ENCODE results near the gene PROKR1.

Gene PROKR1

DNA sequence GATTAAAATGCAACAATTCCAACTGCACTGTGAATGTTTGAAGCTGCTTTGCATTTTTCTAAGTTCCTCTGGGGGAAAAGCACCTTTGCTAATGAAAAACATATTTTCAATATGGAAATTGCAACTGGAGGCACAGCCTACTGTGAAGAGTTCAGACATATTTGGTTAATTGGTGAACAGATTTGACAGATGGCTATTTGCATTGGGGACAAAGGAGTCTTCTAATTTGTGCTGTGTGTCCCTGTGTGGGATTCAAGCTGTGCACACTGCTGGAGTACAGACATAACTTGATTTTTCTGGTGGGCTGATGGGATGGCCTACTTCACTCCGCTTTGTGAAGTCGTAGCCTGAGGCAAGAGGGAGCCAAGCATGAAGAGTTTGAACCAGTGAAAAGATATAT lies 50.6 kb downstream of the PROKR1 start:
- H3K4me3 ChIP-seq (replicated peaks; ENCODE audit: insufficient read depth, low read length) = no peak overlapping the region
- no peaks in the 10 kb centered on the region for H3K27me3 ChIP-seq (ENCODE audit: insufficient read depth, poor library complexity, severe bottlenecking)
- TF ChIP-seq GABPA (IDR thresholded peaks at IDR 0.05; ENCODE audit: low read depth) = no peak
- TF ChIP-seq POLR2AphosphoS5 (IDR thresholded peaks at IDR 0.05; ENCODE audit: low read depth) = no peak
- TF ChIP-seq, protein P1, sequence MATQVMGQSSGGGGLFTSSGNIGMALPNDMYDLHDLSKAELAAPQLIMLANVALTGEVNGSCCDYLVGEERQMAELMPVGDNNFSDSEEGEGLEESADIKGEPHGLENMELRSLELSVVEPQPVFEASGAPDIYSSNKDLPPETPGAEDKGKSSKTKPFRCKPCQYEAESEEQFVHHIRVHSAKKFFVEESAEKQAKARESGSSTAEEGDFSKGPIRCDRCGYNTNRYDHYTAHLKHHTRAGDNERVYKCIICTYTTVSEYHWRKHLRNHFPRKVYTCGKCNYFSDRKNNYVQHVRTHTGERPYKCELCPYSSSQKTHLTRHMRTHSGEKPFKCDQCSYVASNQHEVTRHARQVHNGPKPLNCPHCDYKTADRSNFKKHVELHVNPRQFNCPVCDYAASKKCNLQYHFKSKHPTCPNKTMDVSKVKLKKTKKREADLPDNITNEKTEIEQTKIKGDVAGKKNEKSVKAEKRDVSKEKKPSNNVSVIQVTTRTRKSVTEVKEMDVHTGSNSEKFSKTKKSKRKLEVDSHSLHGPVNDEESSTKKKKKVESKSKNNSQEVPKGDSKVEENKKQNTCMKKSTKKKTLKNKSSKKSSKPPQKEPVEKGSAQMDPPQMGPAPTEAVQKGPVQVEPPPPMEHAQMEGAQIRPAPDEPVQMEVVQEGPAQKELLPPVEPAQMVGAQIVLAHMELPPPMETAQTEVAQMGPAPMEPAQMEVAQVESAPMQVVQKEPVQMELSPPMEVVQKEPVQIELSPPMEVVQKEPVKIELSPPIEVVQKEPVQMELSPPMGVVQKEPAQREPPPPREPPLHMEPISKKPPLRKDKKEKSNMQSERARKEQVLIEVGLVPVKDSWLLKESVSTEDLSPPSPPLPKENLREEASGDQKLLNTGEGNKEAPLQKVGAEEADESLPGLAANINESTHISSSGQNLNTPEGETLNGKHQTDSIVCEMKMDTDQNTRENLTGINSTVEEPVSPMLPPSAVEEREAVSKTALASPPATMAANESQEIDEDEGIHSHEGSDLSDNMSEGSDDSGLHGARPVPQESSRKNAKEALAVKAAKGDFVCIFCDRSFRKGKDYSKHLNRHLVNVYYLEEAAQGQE (IDR thresholded peaks at IDR 0.05; ENCODE audit: insufficient replicate concordance, low read depth) = no peak
- TF ChIP-seq, protein P2, sequence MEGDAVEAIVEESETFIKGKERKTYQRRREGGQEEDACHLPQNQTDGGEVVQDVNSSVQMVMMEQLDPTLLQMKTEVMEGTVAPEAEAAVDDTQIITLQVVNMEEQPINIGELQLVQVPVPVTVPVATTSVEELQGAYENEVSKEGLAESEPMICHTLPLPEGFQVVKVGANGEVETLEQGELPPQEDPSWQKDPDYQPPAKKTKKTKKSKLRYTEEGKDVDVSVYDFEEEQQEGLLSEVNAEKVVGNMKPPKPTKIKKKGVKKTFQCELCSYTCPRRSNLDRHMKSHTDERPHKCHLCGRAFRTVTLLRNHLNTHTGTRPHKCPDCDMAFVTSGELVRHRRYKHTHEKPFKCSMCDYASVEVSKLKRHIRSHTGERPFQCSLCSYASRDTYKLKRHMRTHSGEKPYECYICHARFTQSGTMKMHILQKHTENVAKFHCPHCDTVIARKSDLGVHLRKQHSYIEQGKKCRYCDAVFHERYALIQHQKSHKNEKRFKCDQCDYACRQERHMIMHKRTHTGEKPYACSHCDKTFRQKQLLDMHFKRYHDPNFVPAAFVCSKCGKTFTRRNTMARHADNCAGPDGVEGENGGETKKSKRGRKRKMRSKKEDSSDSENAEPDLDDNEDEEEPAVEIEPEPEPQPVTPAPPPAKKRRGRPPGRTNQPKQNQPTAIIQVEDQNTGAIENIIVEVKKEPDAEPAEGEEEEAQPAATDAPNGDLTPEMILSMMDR (IDR thresholded peaks at IDR 0.05; ENCODE audit: insufficient read depth, low read length) = no peak
- no peak for TF ChIP-seq SPI1 (IDR thresholded peaks at IDR 0.05; ENCODE audit: borderline replicate concordance, low read depth)
- no peak for DNase-seq (ENCODE audit: low read depth in 1 of 2, low spot score in 1 of 2)
- no peak overlapping the region for H3K27ac ChIP-seq (replicated peaks)

DNA sequence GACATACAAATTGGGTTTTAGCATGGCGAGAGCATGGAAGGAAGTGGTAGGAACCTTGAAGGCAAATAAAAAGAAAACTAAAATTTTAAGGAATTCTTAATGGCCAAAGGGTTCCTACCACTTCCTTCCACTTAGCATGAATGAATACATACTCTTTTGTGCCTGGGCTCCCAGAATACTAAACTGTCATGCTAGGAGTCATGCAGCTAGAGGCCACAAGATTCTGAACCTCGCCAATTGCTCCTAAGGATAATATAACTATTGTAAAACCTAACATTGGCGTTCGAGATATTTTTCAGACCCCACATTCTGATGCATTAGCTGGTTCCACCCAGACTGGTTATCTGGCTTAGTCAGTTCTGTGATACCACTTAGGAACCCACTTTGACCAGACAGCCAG lies 52.6 kb downstream of the PROKR1 start:
- Histone ChIP-seq H3K4me3 (replicated peaks; ENCODE audit: insufficient read depth, low read length) (no peak overlapping the region), H3K27me3 (ENCODE audit: insufficient read depth, poor library complexity, severe bottlenecking) (no peaks in the 10 kb centered on the region), H3K27ac (replicated peaks) (no peak overlapping the region)
- TF ChIP-seq, protein P1 (IDR thresholded peaks at IDR 0.05; ENCODE audit: insufficient replicate concordance, low read depth) = no peak
- no peak for DNase-seq (ENCODE audit: low read depth in 1 of 2, low spot score in 1 of 2)

- Histone ChIP-seq H3K27me3 (ENCODE audit: insufficient read depth, poor library complexity, severe bottlenecking) (no peaks in the 10 kb centered on the region), H3K27ac (replicated peaks) (no peak overlapping the region), H3K4me3 (replicated peaks; ENCODE audit: insufficient read depth, low read length) (no peak overlapping the region)
- no peak for DNase-seq (ENCODE audit: low read depth in 1 of 2, low spot score in 1 of 2)
- TF ChIP-seq, protein P1 (IDR thresholded peaks at IDR 0.05; ENCODE audit: insufficient replicate concordance, low read depth) = no peak
- TF ChIP-seq POLR2AphosphoS5 (IDR thresholded peaks at IDR 0.05; ENCODE audit: low read depth) (no peak), GABPA (IDR thresholded peaks at IDR 0.05; ENCODE audit: low read depth) (no peak), SPI1 (IDR thresholded peaks at IDR 0.05; ENCODE audit: borderline replicate concordance, low read depth) (no peak)
- TF ChIP-seq, protein P2 (IDR thresholded peaks at IDR 0.05; ENCODE audit: insufficient read depth, low read length) = no peak
These were observed 53.2 kb downstream of the PROKR1 start for GRCh38 chr2:68696554-68696953.
